IMR-90 (cell line): ENCODE results near the gene BACE1. TPM values are rescaled to one million over a fixed set of nuclear protein-coding genes. Genes with fewer than 3 reads are reported as not detected.
"Not testable (repeated sequence)": the region's sequence is repeated elsewhere in the genome, so short reads cannot be mapped to it uniquely, and the experiment has no call there.

Source experiments
- ATAC-seq: fragments of 200-7000 bp; cut with Tn5 transposase; 2 replicates; pipeline ENCODE4 v1.9.1; 2020; ENCODE audit warnings: low read depth, mild to moderate bottlenecking, moderate library complexity
- BruUV-seq: library from RNA; stranded (reverse); fragments of 400-500 nt; replicated peaks from 2 replicates; lab custom pipeline; 2021; lab: Mats Ljungman, UMichigan
- CTCF ChIA-PET: fragments of 300-600 bp; formaldehyde crosslinking; extraction: SDS; loops from one replicate; lab custom pipeline; 2021; ENCODE audit warnings: antibody characterized with exemption; lab: Yijun Ruan, JAX
- POLR2A ChIA-PET: fragments of 300-600 bp; sonication (Branson Sonifier 250); formaldehyde crosslinking; loops from one replicate; lab custom pipeline; 2022; ENCODE audit warnings: antibody characterized with exemption; ENCODE audit not compliant: unreplicated experiment; lab: Charles Lee
- DNase-seq: peaks from one replicate; pipeline ENCODE4 v3.0.0; 2013
- H2AFZ ChIP-seq: replicated peaks from 2 replicates; pipeline ENCODE3; 2013; ENCODE audit warnings: low read length, mild to moderate bottlenecking; ENCODE audit not compliant: poor library complexity
- H2AK5ac ChIP-seq: 2 replicates; pipeline ENCODE4 v1.6.1; 2013; ENCODE audit warnings: low read depth, low read length, inconsistent platforms
- H2AK9ac ChIP-seq: replicated peaks from 2 replicates; pipeline ENCODE3; 2013; ENCODE audit warnings: mild to moderate bottlenecking, low read depth, low read length, moderate library complexity; ENCODE audit not compliant: poor library complexity
- H2BK120ac ChIP-seq: 2 replicates; pipeline ENCODE4 v1.6.1; 2013; ENCODE audit warnings: low read depth, low read length, inconsistent platforms
- H2BK15ac ChIP-seq: 3 replicates; pipeline ENCODE4 v1.6.1; 2013; ENCODE audit warnings: low read depth, low read length, inconsistent platforms
- H2BK20ac ChIP-seq: 2 replicates; pipeline ENCODE4 v1.6.1; 2013; ENCODE audit warnings: low read depth, mild to moderate bottlenecking, inconsistent platforms, low read length, moderate library complexity
- H2BK5ac ChIP-seq: 2 replicates; pipeline ENCODE4 v1.6.1; 2013; ENCODE audit warnings: mild to moderate bottlenecking, low read depth, low read length, inconsistent platforms; ENCODE audit not compliant: poor library complexity, severe bottlenecking
- H3K14ac ChIP-seq: replicated peaks from 2 replicates; pipeline ENCODE4 v1.6.1; 2013; ENCODE audit warnings: low read depth, low read length, inconsistent platforms
- H3K18ac ChIP-seq: 2 replicates; pipeline ENCODE4 v1.6.1; 2013; ENCODE audit warnings: low read depth, low read length, control low read depth
- H3K23ac ChIP-seq: 2 replicates; pipeline ENCODE4 v1.6.1; 2013; ENCODE audit warnings: low read depth, low read length, inconsistent platforms
- H3K27ac ChIP-seq: 2 replicates; pipeline ENCODE4 v1.5.1; 2013; ENCODE audit warnings: mild to moderate bottlenecking, control low read depth, low read length; ENCODE audit not compliant: insufficient read depth
- H3K27me3 ChIP-seq: 2 replicates; pipeline ENCODE4 v1.6.1; 2013; ENCODE audit warnings: low read length; ENCODE audit not compliant: control insufficient read depth, insufficient read depth
- H3K36me3 ChIP-seq: 2 replicates; pipeline ENCODE4 v1.6.1; 2013; ENCODE audit warnings: low read length, mixed read lengths; ENCODE audit not compliant: control insufficient read depth, insufficient read depth
- H3K4ac ChIP-seq: 2 replicates; pipeline ENCODE4 v1.6.1; 2013; ENCODE audit warnings: low read depth, low read length, inconsistent platforms
- H3K4me1 ChIP-seq: 2 replicates; pipeline ENCODE4 v1.6.1; 2013; ENCODE audit warnings: low read length, mixed read lengths; ENCODE audit not compliant: control insufficient read depth, insufficient read depth
- H3K4me2 ChIP-seq: 2 replicates; pipeline ENCODE4 v1.6.1; 2013; ENCODE audit warnings: low read depth, mild to moderate bottlenecking, control low read depth, low read length, moderate library complexity
- H3K4me3 ChIP-seq: 2 replicates; pipeline ENCODE4 v1.5.1; 2013; ENCODE audit warnings: low read depth, mild to moderate bottlenecking, control low read depth, low read length, moderate library complexity; ENCODE audit not compliant: insufficient read depth
- H3K56ac ChIP-seq: 2 replicates; pipeline ENCODE4 v1.6.1; 2013; ENCODE audit warnings: low read length, inconsistent platforms; ENCODE audit not compliant: insufficient read depth; ENCODE audit errors: extremely low read depth
- H3K79me1 ChIP-seq, 2 experiments: 2 replicates each; pipeline ENCODE4 v1.6.1; 2013; ENCODE audit warnings: low read length in 2 of 2, inconsistent platforms in 1 of 2, low read depth in 1 of 2
- H3K9ac ChIP-seq: 2 replicates; pipeline ENCODE4 v1.6.1; 2013; ENCODE audit warnings: low read depth, low read length, control low read depth
- H3K9me1 ChIP-seq: 2 replicates; pipeline ENCODE4 v1.6.1; 2013; ENCODE audit warnings: low read length, inconsistent platforms; ENCODE audit not compliant: insufficient read depth
- H3K9me3 ChIP-seq: 2 replicates; pipeline ENCODE4 v1.6.1; 2013; ENCODE audit warnings: low read length; ENCODE audit not compliant: control insufficient read depth, insufficient read depth
- H4K20me1 ChIP-seq: 2 replicates; pipeline ENCODE4 v1.6.1; 2013; ENCODE audit warnings: low read length, inconsistent platforms; ENCODE audit not compliant: insufficient read depth
- H4K5ac ChIP-seq: 2 replicates; pipeline ENCODE4 v1.6.1; 2013; ENCODE audit warnings: mild to moderate bottlenecking, low read depth, low read length, control low read depth
- H4K8ac ChIP-seq, 2 experiments: 2 replicates each; pipeline ENCODE4 v1.6.1; 2013; ENCODE audit warnings: low read depth in 2 of 2, low read length in 2 of 2, control low read depth in 1 of 2, inconsistent platforms in 1 of 2
- H4K91ac ChIP-seq: 2 replicates; pipeline ENCODE4 v1.6.1; 2013; ENCODE audit warnings: low read depth, low read length, inconsistent platforms; ENCODE audit not compliant: insufficient read depth
- WGBS, 2 experiments: methylation state at CpG; one replicate each; pipeline versions ENCODE4 v1.1.5 to v1.1.7; 2013; ENCODE audit warnings: missing lambda C conversion rate in 2 of 2; ENCODE audit not compliant: insufficient read length in 1 of 2; ENCODE audit errors: extremely low coverage in 2 of 2; 5-methylcytosine and 5-hydroxymethylcytosine counted together
- dilution Hi-C: fragments of 300-500 bp; cut with HindIII; formaldehyde crosslinking; loops from one replicate; pipeline ENCODE4 v1.14.3; 2018; ENCODE audit warnings: low sequenced_read_pairs; ENCODE audit not compliant: unreplicated experiment
- in situ Hi-C: fragments of 300-500 bp; cut with MboI; formaldehyde crosslinking; loops from 3 replicates; pipeline ENCODE4 v1.14.3; 2019; ENCODE audit warnings: low sequenced_read_pairs, inconsistent platforms, mixed read lengths
- intact Hi-C: fragments of 100-400 bp; cut with micrococcal nuclease; formaldehyde crosslinking; loops from 2 replicates; pipeline ENCODE4 v1.10.0; 2022
- polyA plus RNA-seq, 3 experiments: library from polyadenylated mRNA; depleted of rRNA; stranded (reverse); fragments of >200 nt; gene quantifications; 2 replicates each; pipeline ENCODE4 v1.2.3, GENCODE V29; 2012; ENCODE audit warnings: low replicate concordance in 1 of 3
- total RNA-seq: library from RNA; depleted of rRNA; stranded (reverse); fragments of >200 nt; gene quantifications from 2 replicates; pipeline ENCODE4 v1.2.3, GENCODE V29; 2012

BACE1 gene
- total and polyA plus RNA-seq, 2 of the 4 experiments (the other 2 are of a cell fraction), result 27.6 to 50.6 TPM

- dilution Hi-C loops, result not testable (repeated sequence)
- peaks cover 8 to 25% of the 10 kb centered on the region in 2 experiments; a peak in 3 of 4 replicates for H3K79me1 ChIP-seq
These were observed 43.9 kb downstream of the BACE1 start for GRCh38 chr11:117272175-117272574.

More at GRCh38 chr11:117272175-117272574, 43.9 kb downstream of the BACE1 start:
- H3K4me1 ChIP-seq, H3K14ac ChIP-seq, DNase-seq, H3K56ac ChIP-seq, H3K27me3 ChIP-seq, H2AK9ac ChIP-seq, H4K8ac ChIP-seq, H4K20me1 ChIP-seq, BruUV-seq, in situ Hi-C loops, CTCF ChIA-PET, H4K5ac ChIP-seq, H2BK120ac ChIP-seq, H3K4me3 ChIP-seq, H3K36me3 ChIP-seq, H3K4me2 ChIP-seq, H2AFZ ChIP-seq, H3K9ac ChIP-seq, H3K9me3 ChIP-seq, H3K18ac ChIP-seq, H3K9me1 ChIP-seq, ATAC-seq, POLR2A ChIA-PET, intact Hi-C loops, H3K23ac ChIP-seq: not testable (repeated sequence)
- Histone ChIP-seq H2BK5ac (peak overlapping the region; percentile 41), H3K27ac (0 out of 2 replicates have a peak overlapping the region, but pooled peaks have one; percentile 23), H2BK20ac (peak overlapping the region; percentile 65; the same call in 1 of the 2 replicates), H2BK15ac (peak overlapping the region; percentile 78; the same call in 2 of the 3 replicates), H4K91ac (peak overlapping the region; percentile 48; the same call in 1 of the 2 replicates), H2AK5ac (peak overlapping the region; percentile 62; the same call in 1 of the 2 replicates), H3K4ac (peak overlapping the region; percentile 46)
- WGBS, 2 experiments, result no CpG with 5 or more reads among the region's 5 CpGs
